BE2C (cell line): ENCODE data around the gene CXXC5.

Experiments used
- DNase-seq: peaks from one replicate; pipeline ENCODE4 v3.0.0-alpha.2; 2020
- H3K27me3 ChIP-seq: fragments of 250-450 bp; sonication (Bioruptor Pico); 2 replicates; pipeline ENCODE4 v1.5.1; 2020; ENCODE audit warnings: mild to moderate bottlenecking
- H3K36me3 ChIP-seq: fragments of 250-450 bp; sonication (Bioruptor Pico); 2 replicates; pipeline ENCODE4 v1.5.1; 2020; ENCODE audit warnings: mild to moderate bottlenecking
- H3K4me1 ChIP-seq: fragments of 250-450 bp; sonication (Bioruptor Pico); 2 replicates; pipeline ENCODE4 v1.5.1; 2020
- H3K4me3 ChIP-seq: 2 replicates; pipeline ENCODE4 v1.5.1; 2011; ENCODE audit warnings: low read depth, low read length
- H3K9me3 ChIP-seq: fragments of 250-450 bp; sonication (Bioruptor Pico); 2 replicates; pipeline ENCODE4 v1.5.1; 2020
- CTCF ChIP-seq: IDR thresholded peaks from 2 replicates; pipeline ENCODE4 v1.5.1; 2012; ENCODE audit warnings: mild to moderate bottlenecking, low read depth, low read length

CXXC5 gene

GRCh38 chr5:139696167-139696893 lies 48.2 kb downstream of the CXXC5 start:
- H3K36me3 ChIP-seq = no peaks in the 10 kb centered on the region
- H3K4me1 ChIP-seq = peaks cover 39% of the 10 kb centered on the region
- peak overlapping the region; percentile 58 for H3K4me3 ChIP-seq
- DNase-seq = no peak
- no peaks in the 10 kb centered on the region for H3K27me3 ChIP-seq
- TF ChIP-seq CTCF = no peak
- no peaks in the 10 kb centered on the region for H3K9me3 ChIP-seq

- H3K4me3 ChIP-seq = peak overlapping the region; percentile 58
- peaks cover 42% of the 10 kb centered on the region for H3K4me1 ChIP-seq
- no peak for TF ChIP-seq CTCF
- H3K36me3 ChIP-seq = no peaks in the 10 kb centered on the region
- DNase-seq = peak; percentile 87
- H3K9me3 ChIP-seq = no peaks in the 10 kb centered on the region
- H3K27me3 ChIP-seq = no peaks in the 10 kb centered on the region
Measured at GRCh38 chr5:139696894-139697658, 48.9 kb downstream of the CXXC5 start.

GRCh38 chr5:139698490-139699146 lies 50.5 kb downstream of the CXXC5 start:
- no peak for TF ChIP-seq CTCF
- peak; percentile 71 for DNase-seq
- Histone ChIP-seq H3K4me3 (no peak overlapping the region), H3K4me1 (peaks cover 34% of the 10 kb centered on the region), H3K9me3 (no peaks in the 10 kb centered on the region), H3K36me3 (no peaks in the 10 kb centered on the region), H3K27me3 (no peaks in the 10 kb centered on the region)

- H3K27me3 ChIP-seq = no peaks in the 10 kb centered on the region
Measured at GRCh38 chr5:139699351-139699750, 51.2 kb downstream of the CXXC5 start.

GRCh38 chr5:139700711-139701055 lies 52.5 kb downstream of the CXXC5 start:
- Histone ChIP-seq H3K36me3 (no peaks in the 10 kb centered on the region), H3K4me3 (no peak overlapping the region), H3K9me3 (no peaks in the 10 kb centered on the region), H3K27me3 (no peaks in the 10 kb centered on the region), H3K4me1 (peaks cover 34% of the 10 kb centered on the region)
- no peak for DNase-seq
- no peak for TF ChIP-seq CTCF

More at GRCh38 chr5:139699351-139699750, 51.2 kb downstream of the CXXC5 start:
- H3K4me1 ChIP-seq = peaks cover 34% of the 10 kb centered on the region
- H3K9me3 ChIP-seq = no peaks in the 10 kb centered on the region
- DNase-seq = no peak
- no peak overlapping the region for H3K4me3 ChIP-seq
- TF ChIP-seq CTCF = no peak
- H3K36me3 ChIP-seq = no peaks in the 10 kb centered on the region
